HTERT RPE-1 (cell line): Measurements from ENCODE around the gene CPA4.

Source experiments
- in situ Hi-C: fragments of 300-500 bp; cut with MboI; formaldehyde crosslinking; loops from 4 replicates; pipeline ENCODE4 v1.14.3; 2020; ENCODE audit warnings: low sequenced_read_pairs

CPA4 gene

GRCh38 chr7:130344271-130344866 lies 51.4 kb downstream of the CPA4 start, which contains the start of gene CPA5:
Gene CPA5 (plus strand): TSS chr7:130344816. CDS start chr7:130346486, 1,670 bp downstream.
- in situ Hi-C loops = no loop called here

- in situ Hi-C loops = no loop called here
Observed at GRCh38 chr7:130345136-130345535, 52.2 kb downstream of the CPA4 start.

GRCh38 chr7:130345725-130346124 lies 52.8 kb downstream of the CPA4 start:
- in situ Hi-C loops = no loop called here

GRCh38 chr7:130346177-130346905 lies 53.4 kb downstream of the CPA4 start:
- in situ Hi-C loops = no loop called here

GRCh38 chr7:130346941-130347340 lies 54.0 kb downstream of the CPA4 start:
- in situ Hi-C loops = no loop called here

- in situ Hi-C loops = no loop called here
Observed at GRCh38 chr7:130349911-130350782, 57.2 kb downstream of the CPA4 start.

- in situ Hi-C loops = no loop called here
Observed at GRCh38 chr7:130350945-130351790, 58.2 kb downstream of the CPA4 start.

GRCh38 chr7:130351791-130352090 lies 58.8 kb downstream of the CPA4 start:
- in situ Hi-C loops = no loop called here

- in situ Hi-C loops = no loop called here
Observed at GRCh38 chr7:130352194-130353074, 59.5 kb downstream of the CPA4 start.

GRCh38 chr7:130353196-130353595 lies 60.2 kb downstream of the CPA4 start:
- in situ Hi-C loops = no loop called here

- in situ Hi-C loops = no loop called here
Observed at GRCh38 chr7:130356121-130356875, 63.3 kb downstream of the CPA4 start.

GRCh38 chr7:130356876-130357611 lies 64.1 kb downstream of the CPA4 start:
- in situ Hi-C loops = no loop called here

- in situ Hi-C loops = no loop called here
Observed at GRCh38 chr7:130358471-130358870, 65.5 kb downstream of the CPA4 start.

- in situ Hi-C loops = no loop called here
Observed at GRCh38 chr7:130359276-130359857, 66.4 kb downstream of the CPA4 start.

- in situ Hi-C loops = no loop called here
Observed at GRCh38 chr7:130360518-130360917, 67.6 kb downstream of the CPA4 start.

GRCh38 chr7:130361681-130362080 lies 68.7 kb downstream of the CPA4 start:
- in situ Hi-C loops = no loop called here

GRCh38 chr7:130362251-130362816 lies 69.4 kb downstream of the CPA4 start:
- in situ Hi-C loops = no loop called here
